GM18505 (cell line): Measurements from ENCODE around the gene KATNIP.

Source experiments
- ATAC-seq: cut with Tn5 transposase; IDR thresholded peaks from one replicate; pipeline ENCODE4 v1.9.1; 2021; ENCODE audit not compliant: unreplicated experiment
- POLR2A ChIP-seq: IDR thresholded peaks from 4 replicates; pipeline ENCODE4 v1.6.1; 2011; ENCODE audit warnings: borderline replicate concordance; ENCODE audit not compliant: insufficient read depth, insufficient read length; ENCODE audit errors: extremely low read depth

The KATNIP gene

DNA sequence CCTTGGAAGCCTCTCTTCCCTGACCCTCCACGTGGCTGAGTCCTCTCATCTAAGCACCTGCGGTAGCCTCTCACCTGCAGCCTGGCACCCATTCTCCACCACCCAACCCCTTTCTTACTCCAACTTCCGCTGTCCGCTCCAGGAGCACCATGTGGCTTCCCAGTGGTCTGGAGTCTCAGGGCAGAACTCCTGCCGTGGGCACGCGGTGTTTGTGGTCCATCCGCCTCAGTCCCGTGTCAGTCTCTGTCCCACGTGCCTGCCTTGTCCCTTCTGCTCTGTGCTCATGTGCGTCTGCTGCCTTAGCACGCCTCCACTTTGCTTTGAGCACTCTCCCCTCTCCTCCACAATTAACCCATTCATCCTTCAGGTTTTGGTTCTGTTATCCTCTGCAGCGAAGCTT is 49.7 kb downstream of the KATNIP start:
- TF ChIP-seq POLR2A = no peak
- ATAC-seq = no peak
